T-helper 2 cell treated with Interferon-gamma antibody and Interleukin-4, amounts not matched to agents 5 μg/mL and 100 μg/mL, for 36 hours (primary cell): ENCODE results near the gene KANSL1.
"Not testable (repeated sequence)": the region's sequence is repeated elsewhere in the genome, so short reads cannot be mapped to it uniquely, and the experiment has no call there.

Experiments
- DNase-seq: peaks from one replicate; pipeline ENCODE4 v3.0.0; 2021; ENCODE audit warnings: low spot score
- H3K27ac Mint-ChIP-seq: one replicate; pipeline ENCODE4 v1.8.0; 2021; ENCODE audit warnings: mild to moderate bottlenecking, mixed read lengths
- H3K27me3 Mint-ChIP-seq: one replicate; pipeline ENCODE4 v1.8.0; 2021; ENCODE audit warnings: low read depth, mixed read lengths
- H3K36me3 Mint-ChIP-seq: one replicate; pipeline ENCODE4 v1.8.0; 2021; ENCODE audit warnings: low read depth, mixed read lengths
- H3K4me1 Mint-ChIP-seq: one replicate; pipeline ENCODE4 v1.8.0; 2021; ENCODE audit warnings: low read depth, mixed read lengths
- H3K4me3 Mint-ChIP-seq: one replicate; pipeline ENCODE4 v1.8.0; 2022; ENCODE audit warnings: mild to moderate bottlenecking, moderate library complexity, mixed read lengths
- H3K9me3 Mint-ChIP-seq: one replicate; pipeline ENCODE4 v1.8.0; 2021; ENCODE audit warnings: mixed read lengths

KANSL1 gene

DNA sequence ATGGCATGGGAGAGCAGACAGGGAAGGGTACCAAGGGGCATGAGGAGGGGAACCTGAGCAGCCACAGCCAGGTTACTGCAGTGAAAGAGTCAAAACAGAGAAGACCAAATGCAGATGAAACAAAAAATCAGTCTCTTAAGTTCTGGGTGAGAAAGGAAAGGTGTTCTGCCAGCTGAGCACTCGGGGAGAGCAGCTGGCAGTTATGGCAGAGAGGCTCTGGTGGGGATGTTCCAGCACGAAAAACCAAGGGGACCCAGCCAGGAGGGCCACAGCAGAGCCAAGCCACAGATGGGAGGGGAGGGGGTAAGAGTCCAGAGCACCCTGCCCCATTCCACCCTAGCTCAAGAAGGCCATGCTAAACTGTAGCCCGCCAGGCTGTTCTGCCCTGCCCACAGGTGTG is 162.5 kb downstream of the KANSL1 start:
- H3K4me1 Mint-ChIP-seq = peaks cover 14% of the 10 kb centered on the region
- H3K9me3 Mint-ChIP-seq = no peaks in the 10 kb centered on the region
- no peaks in the 10 kb centered on the region for H3K27me3 Mint-ChIP-seq
- H3K4me3 Mint-ChIP-seq = no peak overlapping the region
- H3K27ac Mint-ChIP-seq = no peak overlapping the region
- no peak for DNase-seq
- H3K36me3 Mint-ChIP-seq = peaks cover 55% of the 10 kb centered on the region

- Mint-ChIP-seq H3K27me3 (no peaks in the 10 kb centered on the region), H3K9me3 (no peaks in the 10 kb centered on the region), H3K27ac (no peak overlapping the region), H3K4me3 (no peak overlapping the region), H3K36me3 (peaks cover 46% of the 10 kb centered on the region), H3K4me1 (peaks cover 8% of the 10 kb centered on the region)
- DNase-seq = no peak
Measured at GRCh38 chr17:46029627-46030026, 163.6 kb downstream of the KANSL1 start.

GRCh38 chr17:46028981-46029565 is 164.2 kb downstream of the KANSL1 start:
- Mint-ChIP-seq H3K9me3 (no peaks in the 10 kb centered on the region), H3K27me3 (no peaks in the 10 kb centered on the region), H3K27ac (peak overlapping the region; percentile 39), H3K4me3 (no peak overlapping the region), H3K4me1 (peaks cover 8% of the 10 kb centered on the region), H3K36me3 (peaks cover 44% of the 10 kb centered on the region)
- DNase-seq = no peak

DNA sequence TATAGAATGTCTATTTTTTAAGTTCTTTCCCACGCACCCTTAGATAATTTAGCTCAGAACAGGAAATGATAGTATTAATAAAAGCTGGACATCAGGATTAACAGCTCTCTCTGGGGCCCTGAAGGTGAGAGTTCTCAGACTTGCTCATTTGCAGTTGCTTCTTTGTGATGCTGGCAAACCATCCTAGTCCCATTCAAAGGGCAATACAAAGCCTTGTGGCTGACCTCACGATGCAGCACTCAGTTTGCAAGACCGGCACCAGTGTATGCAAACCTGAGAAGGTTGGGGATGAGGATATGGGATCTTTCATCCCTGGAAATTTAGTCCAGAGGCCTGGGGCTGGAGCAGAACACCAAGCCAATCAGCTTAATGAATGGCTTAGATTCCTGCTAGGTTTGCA is 164.9 kb downstream of the KANSL1 start:
- Mint-ChIP-seq H3K4me1 (peaks cover 8% of the 10 kb centered on the region), H3K36me3 (peaks cover 41% of the 10 kb centered on the region), H3K27me3 (no peaks in the 10 kb centered on the region), H3K4me3 (no peak overlapping the region), H3K27ac (no peak overlapping the region), H3K9me3 (no peaks in the 10 kb centered on the region)
- DNase-seq = no peak

DNA sequence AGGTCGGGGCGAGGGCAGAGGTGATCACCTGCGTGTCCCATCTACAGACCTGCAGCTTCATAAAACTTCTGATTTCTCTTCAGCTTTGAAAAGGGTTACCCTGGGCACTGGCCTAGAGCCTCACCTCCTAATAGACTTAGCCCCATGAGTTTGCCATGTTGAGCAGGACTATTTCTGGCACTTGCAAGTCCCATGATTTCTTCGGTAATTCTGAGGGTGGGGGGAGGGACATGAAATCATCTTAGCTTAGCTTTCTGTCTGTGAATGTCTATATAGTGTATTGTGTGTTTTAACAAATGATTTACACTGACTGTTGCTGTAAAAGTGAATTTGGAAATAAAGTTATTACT is 165.3 kb downstream of the KANSL1 start:
- Mint-ChIP-seq H3K4me3 (no peak overlapping the region), H3K9me3 (no peaks in the 10 kb centered on the region), H3K27ac (peak overlapping the region; percentile 21), H3K27me3 (no peaks in the 10 kb centered on the region), H3K36me3 (peaks cover 38% of the 10 kb centered on the region), H3K4me1 (peaks cover 8% of the 10 kb centered on the region)
- DNase-seq = no peak

GRCh38 chr17:46027048-46027975 is 165.9 kb downstream of the KANSL1 start:
- H3K4me1 Mint-ChIP-seq = peaks cover 8% of the 10 kb centered on the region
- peak overlapping the region; percentile 21 for H3K27ac Mint-ChIP-seq
- H3K4me3 Mint-ChIP-seq = no peak overlapping the region
- no peak for DNase-seq
- H3K27me3 Mint-ChIP-seq = no peaks in the 10 kb centered on the region
- H3K9me3 Mint-ChIP-seq = no peaks in the 10 kb centered on the region
- H3K36me3 Mint-ChIP-seq = peaks cover 32% of the 10 kb centered on the region

GRCh38 chr17:46026166-46027047 is 166.8 kb downstream of the KANSL1 start:
- H3K4me3 Mint-ChIP-seq = no peak overlapping the region
- no peak for DNase-seq
- peak overlapping the region; percentile 0 for H3K27ac Mint-ChIP-seq

GRCh38 chr17:46025510-46026165 is 167.6 kb downstream of the KANSL1 start:
- no peak for DNase-seq
- Mint-ChIP-seq H3K27ac (peak overlapping the region; percentile 0), H3K9me3 (no peaks in the 10 kb centered on the region), H3K4me1 (peaks cover 10% of the 10 kb centered on the region), H3K36me3 (peaks cover 16% of the 10 kb centered on the region), H3K4me3 (no peak overlapping the region), H3K27me3 (no peaks in the 10 kb centered on the region)

More at GRCh38 chr17:46026166-46027047, 166.8 kb downstream of the KANSL1 start:
- no peaks in the 10 kb centered on the region for H3K27me3 Mint-ChIP-seq
- no peaks in the 10 kb centered on the region for H3K9me3 Mint-ChIP-seq
- peaks cover 9% of the 10 kb centered on the region for H3K4me1 Mint-ChIP-seq
- H3K36me3 Mint-ChIP-seq = peaks cover 23% of the 10 kb centered on the region

GRCh38 chr17:46025060-46025459 is 168.2 kb downstream of the KANSL1 start:
- DNase-seq = no peak
- no peaks in the 10 kb centered on the region for H3K9me3 Mint-ChIP-seq
- no peak overlapping the region for H3K27ac Mint-ChIP-seq
- no peak overlapping the region for H3K4me3 Mint-ChIP-seq
- no peaks in the 10 kb centered on the region for H3K27me3 Mint-ChIP-seq
- peaks cover 14% of the 10 kb centered on the region for H3K36me3 Mint-ChIP-seq
- peaks cover 16% of the 10 kb centered on the region for H3K4me1 Mint-ChIP-seq

DNA sequence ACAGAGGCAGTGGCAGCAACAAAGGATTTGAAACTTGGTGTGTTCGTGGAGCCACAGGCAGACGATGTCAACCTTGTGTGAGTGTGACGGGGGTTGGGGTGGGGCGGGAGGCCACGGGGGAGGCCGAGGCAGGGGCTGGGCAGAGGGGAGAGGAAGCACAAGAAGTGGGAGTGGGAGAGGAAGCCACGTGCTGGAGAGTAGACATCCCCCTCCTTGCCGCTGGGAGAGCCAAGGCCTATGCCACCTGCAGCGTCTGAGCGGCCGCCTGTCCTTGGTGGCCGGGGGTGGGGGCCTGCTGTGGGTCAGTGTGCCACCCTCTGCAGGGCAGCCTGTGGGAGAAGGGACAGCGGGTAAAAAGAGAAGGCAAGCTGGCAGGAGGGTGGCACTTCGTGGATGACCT is 168.6 kb downstream of the KANSL1 start:
- Mint-ChIP-seq H3K9me3 (no peaks in the 10 kb centered on the region), H3K4me3 (no peak overlapping the region), H3K4me1 (peaks cover 17% of the 10 kb centered on the region), H3K27me3 (no peaks in the 10 kb centered on the region), H3K27ac (no peak overlapping the region), H3K36me3 (peaks cover 13% of the 10 kb centered on the region)
- DNase-seq = no peak

DNA sequence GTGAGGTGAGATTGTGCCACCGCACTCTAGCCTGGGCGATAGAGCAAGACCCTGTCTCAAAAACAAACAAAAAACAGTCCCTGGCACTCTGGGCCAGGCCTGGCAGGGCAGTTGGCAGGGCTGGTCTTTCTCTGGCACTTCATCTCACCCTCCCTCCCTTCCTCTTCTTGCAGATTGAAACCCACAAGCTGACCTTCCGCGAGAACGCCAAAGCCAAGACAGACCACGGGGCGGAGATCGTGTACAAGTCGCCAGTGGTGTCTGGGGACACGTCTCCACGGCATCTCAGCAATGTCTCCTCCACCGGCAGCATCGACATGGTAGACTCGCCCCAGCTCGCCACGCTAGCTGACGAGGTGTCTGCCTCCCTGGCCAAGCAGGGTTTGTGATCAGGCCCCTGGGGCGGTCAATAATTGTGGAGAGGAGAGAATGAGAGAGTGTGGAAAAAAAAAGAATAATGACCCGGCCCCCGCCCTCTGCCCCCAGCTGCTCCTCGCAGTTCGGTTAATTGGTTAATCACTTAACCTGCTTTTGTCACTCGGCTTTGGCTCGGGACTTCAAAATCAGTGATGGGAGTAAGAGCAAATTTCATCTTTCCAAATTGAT is 169.3 kb downstream of the KANSL1 start:
- no peak for DNase-seq
- H3K4me3 Mint-ChIP-seq = no peak overlapping the region
- H3K27ac Mint-ChIP-seq = no peak overlapping the region
- H3K9me3 Mint-ChIP-seq = no peaks in the 10 kb centered on the region
- peaks cover 11% of the 10 kb centered on the region for H3K4me1 Mint-ChIP-seq
- H3K27me3 Mint-ChIP-seq = no peaks in the 10 kb centered on the region
- peaks cover 9% of the 10 kb centered on the region for H3K36me3 Mint-ChIP-seq

DNA sequence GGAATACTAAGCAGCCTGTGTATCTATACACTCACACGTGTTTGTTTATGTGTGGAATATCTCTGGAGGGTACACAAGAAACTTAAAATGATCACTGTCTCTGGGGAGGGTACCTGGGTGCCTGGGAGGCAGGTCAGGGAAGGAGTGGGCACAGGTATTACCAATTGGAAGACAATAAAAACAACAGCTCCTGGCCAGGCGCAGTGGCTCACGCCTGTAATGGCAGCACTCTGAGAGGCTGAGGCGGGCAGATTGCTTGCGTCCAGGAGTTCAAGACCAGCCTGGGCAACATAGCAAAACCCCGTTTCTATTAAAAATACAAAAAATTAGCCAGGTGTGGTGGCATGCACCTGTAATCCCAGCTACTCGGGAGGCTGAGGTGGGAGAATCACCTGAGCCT is 169.9 kb downstream of the KANSL1 start:
- not testable (repeated sequence) for H3K4me1 Mint-ChIP-seq, H3K27ac Mint-ChIP-seq, H3K36me3 Mint-ChIP-seq

GRCh38 chr17:46020998-46021397 is 172.2 kb downstream of the KANSL1 start:
- no peak for DNase-seq
- Mint-ChIP-seq H3K27me3 (no peaks in the 10 kb centered on the region), H3K4me3 (no peak overlapping the region), H3K27ac (peak overlapping the region; percentile 10), H3K4me1 (peaks cover 10% of the 10 kb centered on the region), H3K36me3 (peaks cover 7% of the 10 kb centered on the region), H3K9me3 (no peaks in the 10 kb centered on the region)

More for the DNA sequence above, 169.9 kb downstream of the KANSL1 start:
- not testable (repeated sequence) for DNase-seq, H3K9me3 Mint-ChIP-seq, H3K4me3 Mint-ChIP-seq, H3K27me3 Mint-ChIP-seq
